Central memory CD4-positive, alpha-beta T cell (primary cell): ENCODE results near the gene BCL2A1.
"Not testable (repeated sequence)": the region's sequence is repeated elsewhere in the genome, so short reads cannot be mapped to it uniquely, and the experiment has no call there.

Experiments
- DNase-seq: peaks from one replicate; pipeline ENCODE4 v3.0.0; 2022

The BCL2A1 gene

DNA sequence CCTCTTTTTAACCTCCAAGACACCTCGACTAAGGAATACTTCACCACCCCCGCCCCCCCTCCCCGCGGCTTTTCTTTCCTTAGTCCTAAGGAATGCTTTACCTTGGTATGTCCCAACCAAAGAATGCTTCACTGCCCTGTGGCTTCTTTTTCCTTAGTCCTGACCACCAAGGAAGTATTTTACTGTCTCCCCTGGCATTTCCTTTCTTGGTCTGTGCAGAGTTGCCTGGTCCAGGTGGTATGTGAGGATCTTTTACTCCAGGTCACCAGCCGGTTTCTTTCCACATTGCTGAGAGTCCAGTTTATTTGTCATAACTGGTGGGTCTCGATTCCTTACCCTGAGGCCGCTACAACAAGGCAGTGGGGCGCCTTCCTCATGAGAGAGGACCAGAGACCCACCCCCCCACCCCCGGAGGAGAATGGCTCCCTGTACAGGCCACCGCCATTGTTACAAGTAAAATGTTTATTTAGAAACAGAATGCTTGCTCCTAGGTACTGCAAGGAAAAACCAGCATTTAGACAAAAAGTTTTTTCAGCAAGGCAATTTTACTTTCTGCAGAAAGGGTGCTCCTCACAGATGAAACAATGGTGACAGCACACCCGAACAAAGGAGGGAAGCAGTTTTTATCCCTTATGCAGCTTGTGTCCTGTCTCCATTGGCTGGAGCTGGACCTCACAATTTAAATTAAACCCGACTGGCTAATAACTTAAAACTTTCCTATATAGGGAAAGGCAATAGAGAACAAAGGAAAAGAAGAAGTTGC is 51.1 kb downstream of the BCL2A1 start:
- no peak for DNase-seq

DNA sequence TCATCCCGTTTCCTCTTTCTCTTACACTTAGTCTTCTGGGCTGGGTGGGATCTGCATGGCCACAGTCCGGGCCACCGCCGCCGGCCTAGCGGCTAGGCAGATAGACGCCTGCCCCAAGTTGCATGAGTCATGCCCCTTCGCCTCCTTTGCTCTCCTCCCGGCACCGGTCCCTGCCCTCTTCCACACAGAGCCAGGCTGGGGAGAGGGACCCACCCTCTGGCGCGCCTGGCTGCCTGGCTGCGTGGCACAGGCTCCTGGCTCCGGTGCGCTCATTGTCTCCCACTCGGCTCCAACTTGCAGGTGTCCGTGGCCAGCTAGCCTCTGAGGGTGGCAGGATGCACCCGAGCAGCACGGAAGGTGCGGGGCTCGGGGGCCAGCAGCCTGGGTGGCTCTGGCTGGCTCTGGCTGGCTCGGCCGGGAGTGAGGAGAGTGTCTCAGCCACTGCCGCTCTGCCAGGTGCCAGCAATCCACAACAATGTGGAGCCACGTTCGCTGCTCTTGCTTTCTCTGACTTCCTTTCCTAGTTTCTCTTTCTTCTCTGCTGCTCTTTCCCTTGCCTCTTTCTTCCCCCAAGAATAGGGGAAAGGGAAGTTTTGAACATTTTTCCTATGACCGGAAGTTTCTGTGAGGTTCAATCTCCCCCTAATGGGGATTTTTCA is 51.8 kb downstream of the BCL2A1 start:
- no peak for DNase-seq

DNA sequence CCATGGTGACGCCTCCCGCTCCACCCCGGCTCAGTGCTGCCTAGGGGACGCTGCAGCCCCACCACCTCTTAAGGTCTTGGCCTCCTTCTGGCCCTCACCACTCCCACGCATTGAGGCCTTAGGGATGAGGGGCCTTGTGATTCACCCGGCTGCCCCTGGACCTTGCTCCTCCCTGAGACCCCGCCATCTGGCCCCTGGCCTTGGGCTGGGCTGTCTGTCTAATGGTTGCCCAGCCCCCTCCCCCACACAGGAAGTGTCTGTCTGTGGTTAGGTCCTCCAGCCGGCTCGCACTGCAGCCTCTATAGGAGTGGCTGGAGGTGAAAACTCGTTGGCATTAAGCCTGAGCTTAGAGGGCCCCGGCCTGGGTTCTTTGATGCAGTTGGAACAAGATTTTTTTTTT is 52.7 kb downstream of the BCL2A1 start:
- no peak for DNase-seq

DNA sequence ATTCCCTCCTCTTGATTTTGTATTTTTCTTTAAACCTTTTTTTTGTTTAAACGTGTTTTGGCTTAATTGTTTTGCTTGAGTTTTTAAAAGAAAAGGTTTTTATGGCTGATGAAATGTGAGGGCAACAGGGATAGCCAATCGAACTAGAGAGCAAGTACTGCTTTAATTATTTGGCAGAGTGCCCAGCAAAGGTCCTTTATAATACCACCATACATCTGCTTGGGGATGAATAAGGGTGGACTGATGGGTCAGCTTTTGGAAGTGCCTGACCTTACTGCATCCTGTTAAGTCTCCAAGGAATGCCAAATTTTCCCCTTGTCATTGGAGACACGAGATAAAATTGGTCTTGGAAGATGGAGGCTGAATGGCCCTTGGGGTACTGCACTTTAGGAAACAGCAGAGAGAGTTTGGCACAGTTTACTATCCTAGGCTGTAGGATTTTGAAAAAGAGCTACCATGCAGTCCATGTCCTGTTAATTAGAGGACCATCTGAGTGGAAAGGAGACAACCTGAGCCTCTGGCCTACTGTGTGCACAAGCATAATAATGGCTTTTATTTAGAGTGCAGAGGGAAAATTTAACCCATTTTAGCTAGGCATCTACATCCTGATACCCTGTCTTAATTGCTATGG is 54.4 kb downstream of the BCL2A1 start:
- no peak for DNase-seq

DNA sequence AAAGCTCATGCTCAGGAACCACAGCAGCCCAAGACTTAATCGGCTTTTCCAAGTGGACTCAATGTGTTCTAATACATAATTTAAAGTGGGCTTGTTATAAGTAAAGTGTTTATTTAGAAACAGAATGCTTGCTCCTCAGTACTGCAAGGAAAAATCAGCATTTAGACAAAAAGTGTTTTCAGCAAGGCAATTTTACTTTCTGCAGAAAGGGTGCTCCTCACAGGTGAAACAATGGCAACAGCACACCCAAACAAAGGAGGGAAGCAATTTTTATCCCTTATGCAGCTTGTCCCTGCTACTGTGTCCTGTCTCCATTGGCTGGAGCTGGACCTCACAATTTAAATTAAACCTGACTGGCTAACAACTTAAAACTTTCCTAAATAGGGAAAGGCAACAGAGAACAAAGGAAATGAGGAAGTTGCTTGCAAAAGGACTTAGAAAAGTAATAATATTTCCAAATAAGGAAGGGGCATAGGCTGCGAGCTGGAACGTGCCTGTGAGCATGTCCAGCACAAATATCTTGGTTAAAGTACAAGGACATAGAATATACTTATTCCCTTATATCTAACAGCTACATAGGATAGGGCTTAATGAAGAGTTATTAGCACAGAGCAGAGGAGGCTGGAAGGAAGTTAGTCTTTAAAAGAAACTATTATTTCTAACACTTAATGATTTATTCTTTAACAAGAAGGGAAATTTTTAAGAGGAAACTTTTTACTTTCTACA is 55.1 kb downstream of the BCL2A1 start:
- DNase-seq = not testable (repeated sequence)

DNA sequence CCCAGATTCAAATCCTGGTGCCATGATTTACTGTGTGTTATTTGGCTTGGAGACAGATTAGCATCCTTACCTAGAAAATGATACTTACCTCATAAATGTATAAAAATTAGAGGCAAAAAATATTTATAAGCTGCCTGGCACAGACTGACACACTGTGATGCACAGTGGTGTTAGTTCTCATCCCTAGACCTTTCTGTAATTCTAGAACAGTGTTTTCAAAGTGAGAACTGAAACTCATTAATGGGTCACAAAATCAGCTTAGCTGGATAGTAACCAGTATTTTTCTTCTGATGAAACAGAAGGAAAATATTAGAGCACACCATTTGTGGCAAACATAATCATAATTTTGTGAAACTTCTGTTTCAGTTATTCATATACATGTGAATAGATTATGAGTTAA is 56.3 kb downstream of the BCL2A1 start:
- no peak for DNase-seq
